Ureter (tissue), 1 donor: ENCODE data around the gene TBC1D24. TPM values are rescaled to one million over a fixed set of nuclear protein-coding genes. Genes with fewer than 3 reads are reported as not detected.
A peak's percentile ranks its signal among the peaks of the same experiment; 100 is the strongest.

ENCODE experiments used
- DNase-seq: peaks from one replicate; pipeline ENCODE4 v3.0.0-alpha.2; 2020; ENCODE audit warnings: low spot score
- total RNA-seq: library from RNA; stranded (reverse); gene quantifications from one replicate; pipeline ENCODE4 v1.2.4, GENCODE V29; 2023
- donor health status: DM: yes; HTN: yes; CAD: no.

Gene TBC1D24
- total RNA-seq, 1 donor from 2014 or later, result 6.5 TPM

GRCh38 chr16:2516391-2517240 lies 41.7 kb downstream of the TBC1D24 start:
- DNase-seq, result no peak

GRCh38 chr16:2517954-2518605 lies 43.2 kb downstream of the TBC1D24 start:
- no peak for DNase-seq

DNA sequence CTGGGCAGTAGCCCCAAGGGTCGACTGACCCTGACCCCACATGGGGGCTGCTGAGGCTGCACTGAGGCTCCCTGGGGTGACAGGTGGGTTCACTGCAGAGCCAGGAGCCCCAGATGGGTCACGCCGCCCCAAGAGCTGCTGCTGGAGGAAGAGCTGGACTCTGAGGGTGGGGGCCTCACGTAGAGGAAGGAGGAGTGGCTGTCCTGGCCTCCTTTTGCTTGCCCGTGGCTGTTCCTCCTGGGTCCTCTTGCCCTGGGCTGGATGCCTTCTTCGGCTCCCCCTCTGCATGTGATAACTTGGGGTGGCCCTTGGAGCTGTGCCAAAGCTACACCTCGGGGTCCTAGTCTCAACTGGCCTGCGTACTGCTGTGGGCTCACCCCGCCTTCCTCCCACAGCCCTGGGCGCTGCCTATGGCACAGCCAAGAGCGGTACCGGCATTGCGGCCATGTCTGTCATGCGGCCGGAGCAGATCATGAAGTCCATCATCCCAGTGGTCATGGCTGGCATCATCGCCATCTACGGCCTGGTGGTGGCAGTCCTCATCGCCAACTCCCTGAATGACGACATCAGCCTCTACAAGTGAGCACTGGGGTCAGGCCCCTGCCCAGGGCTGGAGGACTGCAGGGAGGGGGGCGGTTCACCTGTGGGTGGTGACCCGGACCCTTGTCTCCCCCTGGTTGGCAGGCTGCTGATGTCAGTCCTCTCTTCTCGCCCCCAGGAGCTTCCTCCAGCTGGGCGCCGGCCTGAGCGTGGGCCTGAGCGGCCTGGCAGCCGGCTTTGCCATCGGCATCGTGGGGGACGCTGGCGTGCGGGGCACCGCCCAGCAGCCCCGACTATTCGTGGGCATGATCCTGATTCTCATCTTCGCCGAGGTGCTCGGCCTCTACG lies 44.1 kb downstream of the TBC1D24 start:
- peak; percentile 54 for DNase-seq

GRCh38 chr16:2519711-2520080 lies 44.8 kb downstream of the TBC1D24 start:
- DNase-seq, result no peak

DNA sequence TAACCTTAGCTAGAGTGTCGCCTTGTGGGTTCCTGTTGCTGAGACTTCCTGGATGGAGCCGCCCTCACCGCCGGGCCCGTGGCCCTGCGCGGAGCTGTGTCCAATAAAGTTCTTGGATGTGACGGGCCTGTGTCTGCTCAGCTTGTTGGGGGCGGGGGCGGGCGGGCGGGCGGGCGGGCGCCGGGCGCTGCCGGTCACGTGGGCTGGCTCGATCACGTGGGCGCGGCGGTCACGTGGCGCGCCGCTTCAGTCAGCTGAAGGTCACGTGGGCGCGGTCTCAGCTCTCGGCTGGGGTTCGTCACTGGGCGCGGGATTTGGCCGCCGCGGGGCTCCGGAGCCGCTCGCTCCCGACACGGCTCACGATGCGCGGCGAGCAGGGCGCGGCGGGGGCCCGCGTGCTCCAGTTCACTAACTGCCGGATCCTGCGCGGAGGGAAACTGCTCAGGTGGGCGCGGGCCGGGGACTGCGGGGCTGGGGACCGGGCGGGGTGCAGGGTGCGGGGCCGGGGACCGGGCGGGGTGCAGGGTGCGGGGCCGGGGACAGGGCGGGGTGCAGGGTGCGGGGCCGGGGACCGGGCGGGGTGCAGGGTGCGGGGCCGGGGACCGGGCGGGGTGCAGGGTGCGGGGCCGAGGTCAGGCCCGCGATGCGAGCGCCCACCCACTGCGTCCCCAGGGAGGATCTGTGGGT lies 45.3 kb downstream of the TBC1D24 start, which contains the start of gene AMDHD2:
Gene AMDHD2 (plus strand): TSS at position 275 of the 687 bp plus-strand sequence. CDS start 88 bp downstream, at position 363.
- DNase-seq, result peak; percentile 92

DNA sequence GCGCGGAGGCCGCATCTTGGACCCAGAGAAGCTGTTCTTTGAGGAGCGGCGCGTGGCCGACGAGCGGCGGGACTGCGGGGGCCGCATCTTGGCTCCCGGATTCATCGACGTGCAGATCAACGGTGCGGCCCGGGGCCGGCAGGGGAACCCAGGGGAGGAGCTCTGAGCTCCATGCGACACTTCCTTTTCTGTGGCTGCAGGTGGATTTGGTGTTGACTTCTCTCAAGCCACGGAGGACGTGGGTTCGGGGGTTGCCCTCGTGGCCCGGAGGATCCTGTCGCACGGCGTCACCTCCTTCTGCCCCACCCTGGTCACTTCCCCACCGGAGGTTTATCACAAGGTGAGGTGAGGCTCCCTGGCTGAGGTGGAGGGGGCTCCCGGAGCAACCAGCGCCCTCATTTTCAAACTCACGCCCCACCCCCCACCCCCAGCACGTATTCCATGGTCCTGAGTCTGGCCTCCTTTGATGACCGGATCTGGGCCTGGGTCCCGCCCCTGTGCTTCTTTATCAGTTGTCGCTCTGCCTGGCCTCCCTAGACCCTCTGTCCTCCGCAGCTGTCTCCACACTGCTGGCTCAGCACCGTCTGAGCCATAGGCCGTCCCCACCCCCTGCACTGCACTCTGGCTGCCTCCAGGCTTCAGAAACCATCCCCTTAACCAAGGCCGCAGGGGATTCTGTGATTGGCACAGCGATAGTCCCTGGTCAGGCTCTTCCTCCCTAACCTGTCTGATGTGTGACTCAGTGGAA lies 46.0 kb downstream of the TBC1D24 start:
- DNase-seq, result peak; percentile 52

GRCh38 chr16:2523801-2524231 lies 48.9 kb downstream of the TBC1D24 start:
- DNase-seq, result no peak

DNA sequence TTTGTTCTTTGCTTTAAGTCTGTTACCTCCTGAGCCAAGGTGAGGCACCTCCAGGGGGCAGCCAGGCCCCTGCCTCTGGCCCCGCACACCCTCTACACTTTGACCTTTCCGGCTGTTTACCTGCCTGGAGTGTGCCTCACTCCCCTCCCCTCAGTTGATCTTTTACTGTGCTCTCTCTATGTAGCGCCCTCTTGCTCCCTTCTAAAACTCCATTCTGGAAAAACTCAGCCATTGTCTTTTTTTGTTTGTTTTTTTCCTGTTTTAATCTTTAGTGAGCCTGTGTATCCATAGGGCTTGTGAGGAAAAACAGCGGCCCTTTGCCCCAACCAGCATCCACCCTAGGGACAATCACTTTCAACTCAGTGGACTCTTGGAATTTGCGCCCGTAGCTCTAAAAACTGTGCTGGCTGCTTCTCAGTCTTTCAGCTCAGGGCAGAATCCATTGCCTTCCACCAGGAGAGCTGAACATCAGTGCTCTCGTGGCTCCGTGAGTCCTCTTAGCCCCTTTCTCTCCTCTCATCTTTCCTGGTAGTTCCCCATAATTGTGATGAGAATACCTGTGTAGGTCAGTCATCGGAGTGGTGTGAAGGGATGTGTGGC lies 49.5 kb downstream of the TBC1D24 start:
- DNase-seq, result no peak

DNA sequence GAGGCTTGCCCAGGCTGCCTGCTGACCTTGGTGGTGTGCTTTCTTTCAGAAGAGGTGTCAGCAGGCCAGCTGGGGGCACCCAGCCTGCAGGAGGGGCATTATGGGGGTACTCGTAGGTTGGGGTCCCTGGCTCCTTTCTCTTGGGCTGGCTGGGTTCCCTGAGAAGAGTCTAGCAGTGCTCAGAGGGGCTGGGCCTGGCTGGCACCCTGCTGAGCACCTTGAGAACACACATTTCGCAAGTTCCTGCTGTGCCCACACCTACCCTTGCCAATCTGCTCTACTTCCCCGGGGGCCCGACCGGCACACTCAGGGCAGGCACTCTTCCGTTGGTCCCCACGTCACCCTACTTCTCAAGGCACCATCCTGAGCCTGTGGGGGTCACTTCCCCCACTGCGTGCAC lies 51.2 kb downstream of the TBC1D24 start:
- DNase-seq, result no peak

GRCh38 chr16:2527071-2527783 lies 52.3 kb downstream of the TBC1D24 start:
- peak; percentile 43 for DNase-seq

DNA sequence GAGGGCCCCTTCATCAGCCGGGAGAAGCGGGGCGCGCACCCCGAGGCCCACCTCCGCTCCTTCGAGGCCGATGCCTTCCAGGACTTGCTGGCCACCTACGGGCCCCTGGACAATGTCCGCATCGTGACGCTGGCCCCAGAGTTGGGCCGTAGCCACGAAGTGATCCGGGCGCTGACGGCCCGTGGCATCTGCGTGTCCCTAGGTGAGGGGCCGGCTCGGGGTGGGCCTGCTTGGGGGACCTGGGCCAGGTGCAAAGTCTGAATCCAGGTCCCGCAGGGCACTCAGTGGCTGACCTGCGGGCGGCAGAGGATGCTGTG lies 52.8 kb downstream of the TBC1D24 start:
- DNase-seq, result no peak

DNA sequence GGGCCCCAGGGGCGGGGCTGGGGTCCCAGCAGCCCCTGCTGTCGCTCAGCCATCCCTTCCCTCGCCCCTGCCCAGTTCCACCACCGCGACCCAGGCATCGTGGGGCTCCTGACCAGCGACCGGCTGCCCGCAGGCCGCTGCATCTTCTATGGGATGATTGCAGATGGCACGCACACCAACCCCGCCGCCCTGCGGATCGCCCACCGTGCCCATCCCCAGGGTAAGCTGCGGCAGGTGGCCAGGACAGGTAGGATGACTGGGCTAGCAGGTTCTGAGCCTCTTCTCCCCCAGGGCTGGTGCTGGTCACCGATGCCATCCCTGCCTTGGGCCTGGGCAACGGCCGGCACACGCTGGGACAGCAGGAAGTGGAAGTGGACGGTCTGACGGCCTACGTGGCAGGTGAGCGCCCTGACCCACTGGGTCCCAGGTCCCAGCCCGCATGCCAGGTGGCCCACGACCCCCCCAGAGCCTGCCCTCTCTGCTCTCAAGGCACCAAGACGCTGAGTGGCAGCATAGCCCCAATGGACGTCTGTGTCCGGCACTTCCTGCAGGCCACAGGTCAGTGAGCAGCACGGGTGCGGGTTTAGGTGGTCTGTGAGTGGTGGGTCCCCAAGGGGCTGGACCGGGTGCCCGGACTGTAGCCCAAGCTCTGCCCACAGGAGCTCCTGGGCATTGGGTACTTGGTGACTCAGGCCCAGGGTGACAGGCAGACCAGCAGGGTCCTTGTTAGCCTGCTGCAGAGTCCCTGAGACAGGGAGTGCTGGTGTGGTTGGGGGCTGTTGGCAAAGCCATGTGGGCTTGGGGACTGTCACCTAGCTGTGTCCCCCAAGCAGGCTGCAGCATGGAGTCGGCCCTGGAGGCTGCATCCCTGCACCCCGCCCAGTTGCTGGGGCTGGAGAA lies 53.5 kb downstream of the TBC1D24 start:
- DNase-seq, result no peak

DNA sequence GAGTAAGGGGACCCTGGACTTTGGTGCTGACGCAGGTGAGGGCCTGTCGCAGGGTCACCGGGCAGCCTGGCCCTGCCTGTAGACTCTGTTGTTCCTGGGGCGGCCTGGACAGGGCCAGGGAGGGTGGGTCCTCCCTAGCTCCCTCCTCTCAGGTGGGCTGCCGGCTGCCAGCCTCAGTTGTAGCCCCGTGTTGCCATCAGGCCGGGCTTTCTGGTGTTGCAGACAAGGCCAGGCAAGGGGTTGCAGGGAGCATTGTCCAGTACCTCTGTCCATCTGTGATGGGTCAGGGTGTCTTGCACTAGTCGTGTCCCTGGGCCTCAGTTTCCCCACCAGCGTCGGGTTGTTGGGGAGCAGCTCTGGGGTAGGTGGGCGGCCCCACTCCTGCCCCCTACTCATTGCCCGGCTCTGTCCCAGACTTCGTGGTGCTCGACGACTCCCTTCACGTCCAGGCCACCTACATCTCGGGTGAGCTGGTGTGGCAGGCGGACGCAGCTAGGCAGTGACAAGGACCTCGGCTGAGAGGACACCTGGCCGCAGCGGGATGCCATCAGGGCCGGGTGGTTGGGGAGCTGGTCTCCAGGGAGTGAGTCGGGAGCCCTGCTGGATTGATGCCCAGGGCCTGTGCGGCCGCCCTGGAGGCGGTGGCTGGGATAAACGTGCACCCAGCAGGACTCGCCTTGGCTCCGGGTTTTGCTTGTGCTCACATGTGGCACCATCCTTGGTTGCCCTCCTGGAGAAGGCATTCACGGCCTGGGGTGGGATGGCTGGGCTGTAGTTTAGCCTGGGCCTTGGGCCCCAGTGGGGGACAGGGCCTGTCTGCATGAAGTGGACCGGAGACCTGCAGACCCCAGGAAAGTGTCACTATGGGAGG lies 54.4 kb downstream of the TBC1D24 start:
- DNase-seq, result peak; percentile 45

- DNase-seq, result peak; percentile 48
Measured at GRCh38 chr16:2529961-2530628, 55.2 kb downstream of the TBC1D24 start.

DNA sequence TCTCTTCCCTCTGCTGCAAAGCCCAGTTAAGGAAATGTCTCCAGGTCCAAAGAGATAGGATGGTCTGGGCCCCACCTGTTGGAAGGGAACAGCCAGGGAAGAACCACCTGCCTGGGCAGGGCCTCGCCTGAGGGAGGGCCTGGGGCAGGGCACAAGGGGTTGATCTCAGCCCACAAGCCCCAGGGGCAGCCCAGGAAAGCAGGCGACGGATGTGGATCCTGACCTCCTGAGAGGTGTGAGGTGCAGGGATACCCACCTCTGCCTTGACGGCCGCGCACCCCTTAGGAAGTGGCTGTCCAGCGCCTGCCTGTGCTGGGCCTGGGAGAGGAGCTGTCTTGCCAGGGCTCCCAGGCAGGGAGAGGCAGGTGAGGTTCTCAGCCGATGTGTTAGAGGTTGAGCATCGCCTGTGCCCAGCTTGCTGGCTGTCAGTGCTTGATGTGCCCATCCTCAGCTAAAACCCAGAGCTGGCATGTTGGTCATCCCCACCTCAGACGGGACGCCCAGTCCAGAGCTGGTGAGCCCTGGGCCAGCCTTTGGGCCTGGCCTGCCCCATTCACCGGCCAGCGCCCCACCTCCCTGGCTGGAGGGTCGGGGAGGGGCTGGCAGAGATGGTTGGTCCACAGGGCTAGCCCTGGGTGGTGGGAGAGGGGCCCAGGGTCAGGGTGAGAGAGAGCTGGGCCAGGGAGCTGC lies 55.8 kb downstream of the TBC1D24 start:
- peak; percentile 45 for DNase-seq

- DNase-seq, result peak; percentile 57
Measured at GRCh38 chr16:2531371-2531695, 56.4 kb downstream of the TBC1D24 start, which contains the start of gene CEMP1. Gene CEMP1 (minus strand): TSS chr16:2531408. CDS start chr16:2531073, 335 bp downstream.
